Vagina (tissue), 2 donors: Measurements from ENCODE around the gene ZP2.

Experiments used
- POLR2AphosphoS5 ChIP-seq, 2 donors: sonication (generic); formaldehyde crosslinking; IDR thresholded peaks; one replicate each; pipeline ENCODE4 v1.9.0; 2017; ENCODE audit warnings: antibody characterized with exemption in 2 of 2, mild to moderate bottlenecking in 2 of 2, low read depth in 1 of 2; ENCODE audit not compliant: insufficient read depth in 1 of 2
- TF ChIP-seq, protein P1 (sequence below), 3 experiments: fragments of 450-650 bp in 2 of 3; fragments of 200-600 bp in 1 of 3; sonication (generic) in 1 of 3; IDR thresholded peaks; one replicate each; pipeline ENCODE4 v1.5.1; 2017 to 2019; ENCODE audit warnings: antibody characterized with exemption in 3 of 3, mild to moderate bottlenecking in 2 of 3, moderate library complexity in 2 of 3

DNA sequence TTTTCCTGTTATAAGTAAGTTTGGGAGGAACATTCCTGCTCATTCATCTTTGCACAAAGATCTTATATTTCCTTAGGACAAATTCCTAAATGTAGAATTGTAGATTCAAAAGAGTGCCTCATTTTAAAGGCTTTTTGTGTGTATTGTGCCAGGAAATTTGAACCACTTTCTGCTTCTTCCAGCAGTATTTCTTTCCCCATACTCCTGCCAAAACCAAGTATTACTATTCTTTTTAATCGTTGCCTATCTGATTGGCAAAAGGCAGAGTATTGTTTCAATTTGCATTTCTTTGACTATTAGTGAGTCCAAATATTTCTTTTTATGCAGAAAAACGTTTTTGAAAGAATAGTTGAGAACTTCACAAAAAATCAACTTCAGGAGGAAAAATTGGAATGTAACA, 31.4 kb upstream of the ZP2 start:
- TF ChIP-seq, protein P1, sequence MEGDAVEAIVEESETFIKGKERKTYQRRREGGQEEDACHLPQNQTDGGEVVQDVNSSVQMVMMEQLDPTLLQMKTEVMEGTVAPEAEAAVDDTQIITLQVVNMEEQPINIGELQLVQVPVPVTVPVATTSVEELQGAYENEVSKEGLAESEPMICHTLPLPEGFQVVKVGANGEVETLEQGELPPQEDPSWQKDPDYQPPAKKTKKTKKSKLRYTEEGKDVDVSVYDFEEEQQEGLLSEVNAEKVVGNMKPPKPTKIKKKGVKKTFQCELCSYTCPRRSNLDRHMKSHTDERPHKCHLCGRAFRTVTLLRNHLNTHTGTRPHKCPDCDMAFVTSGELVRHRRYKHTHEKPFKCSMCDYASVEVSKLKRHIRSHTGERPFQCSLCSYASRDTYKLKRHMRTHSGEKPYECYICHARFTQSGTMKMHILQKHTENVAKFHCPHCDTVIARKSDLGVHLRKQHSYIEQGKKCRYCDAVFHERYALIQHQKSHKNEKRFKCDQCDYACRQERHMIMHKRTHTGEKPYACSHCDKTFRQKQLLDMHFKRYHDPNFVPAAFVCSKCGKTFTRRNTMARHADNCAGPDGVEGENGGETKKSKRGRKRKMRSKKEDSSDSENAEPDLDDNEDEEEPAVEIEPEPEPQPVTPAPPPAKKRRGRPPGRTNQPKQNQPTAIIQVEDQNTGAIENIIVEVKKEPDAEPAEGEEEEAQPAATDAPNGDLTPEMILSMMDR (IDR thresholded peaks at IDR 0.05): no peak
- no peak for TF ChIP-seq POLR2AphosphoS5 (IDR thresholded peaks at IDR 0.05; ENCODE audit: insufficient read depth in 1 of 2, low read depth in 1 of 2)
